ENCODE data around the gene COG8.

COG8 gene

DNA sequence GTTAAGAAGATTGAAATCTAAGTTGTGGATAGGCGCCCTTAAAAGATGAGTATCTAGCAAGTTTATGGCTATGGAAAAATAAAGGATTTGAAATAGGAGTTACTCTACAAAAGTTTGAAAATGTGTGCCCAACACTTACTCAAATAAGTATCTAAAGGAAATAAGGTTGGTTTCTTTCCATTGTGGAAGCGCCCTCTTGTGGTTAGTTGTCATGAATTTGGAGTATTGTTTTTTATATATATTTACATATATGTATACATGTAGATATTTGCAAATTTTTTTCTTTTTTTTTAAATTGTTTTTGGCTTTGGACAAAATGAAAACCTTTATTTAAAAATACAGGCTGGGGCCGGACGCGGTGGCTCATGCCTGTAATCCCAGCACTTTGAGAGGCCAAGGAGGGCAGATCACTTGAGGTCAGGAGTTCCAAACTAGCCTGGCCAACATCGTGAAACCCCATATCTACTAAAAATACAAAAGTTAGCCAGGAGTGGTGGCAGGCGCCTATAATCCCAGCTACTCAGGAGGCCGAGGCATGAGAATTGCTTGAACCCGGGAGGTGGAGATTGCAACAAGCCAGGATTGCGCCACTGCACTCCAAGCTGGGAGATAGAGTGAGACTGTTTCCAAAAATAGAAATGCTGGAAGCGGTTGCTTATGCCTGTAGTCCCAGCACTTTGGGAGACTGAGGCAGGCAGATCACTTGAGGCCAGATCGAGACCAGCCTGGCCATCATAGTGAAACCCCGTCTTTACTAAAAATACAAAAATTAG is 52.2 kb downstream of the COG8 start:
- peak; percentile 22 for DNase-seq (ENCODE audit: low spot score)

DNA sequence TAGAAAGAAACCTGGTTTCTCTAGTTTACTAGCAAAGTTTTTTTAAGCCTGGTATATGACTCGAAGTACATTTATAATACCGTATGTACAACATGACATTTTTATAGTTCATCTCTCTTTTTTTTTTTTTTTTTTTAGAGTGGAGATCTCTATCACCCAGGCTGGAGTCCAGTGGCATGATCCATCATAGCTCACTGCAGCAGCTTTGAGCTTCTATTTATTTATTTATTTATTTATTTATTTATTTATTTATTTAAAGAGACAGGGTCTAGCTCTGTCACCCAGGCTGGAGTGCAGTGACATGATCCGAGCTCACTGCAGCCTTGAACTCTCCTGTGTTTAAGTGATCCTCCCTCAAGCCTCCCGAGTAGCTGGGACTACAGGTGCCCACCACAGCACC is 54.1 kb downstream of the COG8 start:
- no peak for DNase-seq (ENCODE audit: low spot score)

GRCh38 chr16:69283851-69284250 is 55.5 kb downstream of the COG8 start:
- DNase-seq (ENCODE audit: low spot score) = peak; percentile 4

- no peak for DNase-seq (ENCODE audit: low spot score)
Observed at GRCh38 chr16:69277413-69277812, 62.0 kb downstream of the COG8 start.
